ENCODE results near the gene ZNF329. TPM values are rescaled to one million over a fixed set of nuclear protein-coding genes. Genes with fewer than 3 reads are reported as not detected.

The ZNF329 gene
- total and polyA plus RNA-seq, 2 of the 13 experiments (the other 11 are each of a cell fraction or from before 2014, with no cell fraction given), result 3.8 to 9.6 TPM

DNA sequence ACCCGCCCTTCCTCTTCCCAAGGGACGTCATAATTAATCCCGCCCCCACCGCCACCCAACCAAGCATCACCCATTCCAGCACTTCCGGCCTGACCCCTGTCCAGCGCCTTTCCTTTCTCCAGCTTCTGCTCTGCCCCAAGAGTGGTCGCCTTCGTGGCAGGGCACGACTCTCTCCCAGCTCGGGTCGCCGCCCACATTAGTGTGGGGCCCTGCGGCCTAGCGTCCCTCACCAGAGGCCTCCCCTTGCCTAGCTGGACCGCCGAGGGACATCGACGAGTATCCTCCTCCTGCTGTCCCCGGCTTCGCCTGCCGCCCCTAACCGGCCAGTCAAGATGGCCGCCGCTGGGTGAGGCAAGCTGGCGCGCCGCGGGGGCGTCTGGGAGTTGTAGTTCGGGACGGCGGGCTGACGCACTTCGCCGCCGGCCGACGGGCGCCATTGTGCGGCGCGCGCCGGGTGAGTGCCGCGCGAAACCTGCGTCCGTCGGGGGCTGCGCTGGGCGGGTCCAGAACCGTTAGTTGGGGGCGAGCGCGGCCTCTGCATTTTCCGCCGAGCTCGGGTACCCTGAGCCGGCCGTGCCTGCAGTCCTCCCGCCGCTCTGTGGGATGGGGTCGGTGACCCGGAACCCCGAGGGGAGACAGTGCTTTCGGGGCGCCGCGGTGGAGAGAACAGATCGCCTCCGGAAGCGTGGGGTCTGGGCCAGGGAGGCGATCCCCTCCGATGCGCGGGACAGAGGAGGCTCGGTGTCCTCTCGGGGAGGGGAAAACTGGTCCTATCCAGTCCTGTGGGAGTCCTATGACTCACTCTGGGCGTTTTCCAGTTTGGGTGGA is 32.6 kb upstream of the ZNF329 start, which contains the start of gene ZNF274 (continued):
- TF ChIP-seq, protein P1, sequence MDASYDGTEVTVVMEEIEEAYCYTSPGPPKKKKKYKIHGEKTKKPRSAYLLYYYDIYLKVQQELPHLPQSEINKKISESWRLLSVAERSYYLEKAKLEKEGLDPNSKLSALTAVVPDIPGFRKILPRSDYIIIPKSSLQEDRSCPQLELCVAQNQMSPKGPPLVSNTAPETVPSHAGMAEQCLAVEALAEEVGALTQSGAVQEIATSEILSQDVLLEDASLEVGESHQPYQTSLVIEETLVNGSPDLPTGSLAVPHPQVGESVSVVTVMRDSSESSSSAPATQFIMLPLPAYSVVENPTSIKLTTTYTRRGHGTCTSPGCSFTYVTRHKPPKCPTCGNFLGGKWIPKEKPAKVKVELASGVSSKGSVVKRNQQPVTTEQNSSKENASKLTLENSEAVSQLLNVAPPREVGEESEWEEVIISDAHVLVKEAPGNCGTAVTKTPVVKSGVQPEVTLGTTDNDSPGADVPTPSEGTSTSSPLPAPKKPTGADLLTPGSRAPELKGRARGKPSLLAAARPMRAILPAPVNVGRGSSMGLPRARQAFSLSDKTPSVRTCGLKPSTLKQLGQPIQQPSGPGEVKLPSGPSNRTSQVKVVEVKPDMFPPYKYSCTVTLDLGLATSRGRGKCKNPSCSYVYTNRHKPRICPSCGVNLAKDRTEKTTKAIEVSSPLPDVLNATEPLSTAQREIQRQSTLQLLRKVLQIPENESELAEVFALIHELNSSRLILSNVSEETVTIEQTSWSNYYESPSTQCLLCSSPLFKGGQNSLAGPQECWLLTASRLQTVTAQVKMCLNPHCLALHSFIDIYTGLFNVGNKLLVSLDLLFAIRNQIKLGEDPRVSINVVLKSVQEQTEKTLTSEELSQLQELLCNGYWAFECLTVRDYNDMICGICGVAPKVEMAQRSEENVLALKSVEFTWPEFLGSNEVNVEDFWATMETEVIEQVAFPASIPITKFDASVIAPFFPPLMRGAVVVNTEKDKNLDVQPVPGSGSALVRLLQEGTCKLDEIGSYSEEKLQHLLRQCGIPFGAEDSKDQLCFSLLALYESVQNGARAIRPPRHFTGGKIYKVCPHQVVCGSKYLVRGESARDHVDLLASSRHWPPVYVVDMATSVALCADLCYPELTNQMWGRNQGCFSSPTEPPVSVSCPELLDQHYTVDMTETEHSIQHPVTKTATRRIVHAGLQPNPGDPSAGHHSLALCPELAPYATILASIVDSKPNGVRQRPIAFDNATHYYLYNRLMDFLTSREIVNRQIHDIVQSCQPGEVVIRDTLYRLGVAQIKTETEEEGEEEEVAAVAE (CRISPR knock-in tag; IDR thresholded peaks at IDR 0.05; ENCODE audit: borderline replicate concordance), result 0 out of 2 replicates have a peak, but pooled peaks have one; percentile 20
- TF ChIP-seq CAMTA2 (CRISPR knock-in tag; IDR thresholded peaks at IDR 0.05; ENCODE audit: borderline replicate concordance) (peak; percentile 58; the same call in 1 of the 2 replicates), KLF9 (CRISPR knock-in tag; IDR thresholded peaks at IDR 0.05; ENCODE audit: low read depth) (no peak), KMT2B (CRISPR knock-in tag; IDR thresholded peaks at IDR 0.05) (peak; percentile 65), GABPB1 (CRISPR knock-in tag; IDR thresholded peaks at IDR 0.05) (peak; percentile 91), ZNF556 (CRISPR knock-in tag; IDR thresholded peaks at IDR 0.05; ENCODE audit: borderline replicate concordance) (peak; percentile 93), WIZ (CRISPR knock-in tag; IDR thresholded peaks at IDR 0.05) (no peak), SIX4 (CRISPR knock-in tag; IDR thresholded peaks at IDR 0.05) (no peak), SNRNP70 (IDR thresholded peaks at IDR 0.05; ENCODE audit: low read depth, low read length) (no peak), HES4 (CRISPR knock-in tag; IDR thresholded peaks at IDR 0.05; ENCODE audit: borderline replicate concordance) (no peak), KDM2A (CRISPR knock-in tag; IDR thresholded peaks at IDR 0.05; ENCODE audit: borderline replicate concordance, low read depth) (no peak; the same call in 1 of the 2 replicates)
- TF ChIP-seq, protein P2, sequence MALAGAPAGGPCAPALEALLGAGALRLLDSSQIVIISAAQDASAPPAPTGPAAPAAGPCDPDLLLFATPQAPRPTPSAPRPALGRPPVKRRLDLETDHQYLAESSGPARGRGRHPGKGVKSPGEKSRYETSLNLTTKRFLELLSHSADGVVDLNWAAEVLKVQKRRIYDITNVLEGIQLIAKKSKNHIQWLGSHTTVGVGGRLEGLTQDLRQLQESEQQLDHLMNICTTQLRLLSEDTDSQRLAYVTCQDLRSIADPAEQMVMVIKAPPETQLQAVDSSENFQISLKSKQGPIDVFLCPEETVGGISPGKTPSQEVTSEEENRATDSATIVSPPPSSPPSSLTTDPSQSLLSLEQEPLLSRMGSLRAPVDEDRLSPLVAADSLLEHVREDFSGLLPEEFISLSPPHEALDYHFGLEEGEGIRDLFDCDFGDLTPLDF (CRISPR knock-in tag; IDR thresholded peaks at IDR 0.05), result no peak; the same call in 1 of the 2 replicates
- TF ChIP-seq, protein P3, sequence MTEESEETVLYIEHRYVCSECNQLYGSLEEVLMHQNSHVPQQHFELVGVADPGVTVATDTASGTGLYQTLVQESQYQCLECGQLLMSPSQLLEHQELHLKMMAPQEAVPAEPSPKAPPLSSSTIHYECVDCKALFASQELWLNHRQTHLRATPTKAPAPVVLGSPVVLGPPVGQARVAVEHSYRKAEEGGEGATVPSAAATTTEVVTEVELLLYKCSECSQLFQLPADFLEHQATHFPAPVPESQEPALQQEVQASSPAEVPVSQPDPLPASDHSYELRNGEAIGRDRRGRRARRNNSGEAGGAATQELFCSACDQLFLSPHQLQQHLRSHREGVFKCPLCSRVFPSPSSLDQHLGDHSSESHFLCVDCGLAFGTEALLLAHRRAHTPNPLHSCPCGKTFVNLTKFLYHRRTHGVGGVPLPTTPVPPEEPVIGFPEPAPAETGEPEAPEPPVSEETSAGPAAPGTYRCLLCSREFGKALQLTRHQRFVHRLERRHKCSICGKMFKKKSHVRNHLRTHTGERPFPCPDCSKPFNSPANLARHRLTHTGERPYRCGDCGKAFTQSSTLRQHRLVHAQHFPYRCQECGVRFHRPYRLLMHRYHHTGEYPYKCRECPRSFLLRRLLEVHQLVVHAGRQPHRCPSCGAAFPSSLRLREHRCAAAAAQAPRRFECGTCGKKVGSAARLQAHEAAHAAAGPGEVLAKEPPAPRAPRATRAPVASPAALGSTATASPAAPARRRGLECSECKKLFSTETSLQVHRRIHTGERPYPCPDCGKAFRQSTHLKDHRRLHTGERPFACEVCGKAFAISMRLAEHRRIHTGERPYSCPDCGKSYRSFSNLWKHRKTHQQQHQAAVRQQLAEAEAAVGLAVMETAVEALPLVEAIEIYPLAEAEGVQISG (CRISPR knock-in tag; IDR thresholded peaks at IDR 0.05), result peak; percentile 92
- TF ChIP-seq, protein P4, sequence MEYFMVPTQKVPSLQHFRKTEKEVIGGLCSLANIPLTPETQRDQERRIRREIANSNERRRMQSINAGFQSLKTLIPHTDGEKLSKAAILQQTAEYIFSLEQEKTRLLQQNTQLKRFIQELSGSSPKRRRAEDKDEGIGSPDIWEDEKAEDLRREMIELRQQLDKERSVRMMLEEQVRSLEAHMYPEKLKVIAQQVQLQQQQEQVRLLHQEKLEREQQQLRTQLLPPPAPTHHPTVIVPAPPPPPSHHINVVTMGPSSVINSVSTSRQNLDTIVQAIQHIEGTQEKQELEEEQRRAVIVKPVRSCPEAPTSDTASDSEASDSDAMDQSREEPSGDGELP (IDR thresholded peaks at IDR 0.05; ENCODE audit: borderline replicate concordance, low read depth), result peak; percentile 34; the same call in 1 of the 2 replicates
- TF ChIP-seq, protein P5, sequence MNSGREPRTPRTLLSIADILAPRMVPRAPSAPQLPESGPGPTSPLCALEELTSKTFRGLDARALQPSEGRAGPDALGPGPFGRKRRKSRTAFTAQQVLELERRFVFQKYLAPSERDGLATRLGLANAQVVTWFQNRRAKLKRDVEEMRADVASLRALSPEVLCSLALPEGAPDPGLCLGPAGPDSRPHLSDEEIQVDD (CRISPR knock-in tag; IDR thresholded peaks at IDR 0.05; ENCODE audit: borderline replicate concordance), result 0 out of 2 replicates have a peak, but pooled peaks have one; percentile 18
- TF ChIP-seq, protein P6, sequence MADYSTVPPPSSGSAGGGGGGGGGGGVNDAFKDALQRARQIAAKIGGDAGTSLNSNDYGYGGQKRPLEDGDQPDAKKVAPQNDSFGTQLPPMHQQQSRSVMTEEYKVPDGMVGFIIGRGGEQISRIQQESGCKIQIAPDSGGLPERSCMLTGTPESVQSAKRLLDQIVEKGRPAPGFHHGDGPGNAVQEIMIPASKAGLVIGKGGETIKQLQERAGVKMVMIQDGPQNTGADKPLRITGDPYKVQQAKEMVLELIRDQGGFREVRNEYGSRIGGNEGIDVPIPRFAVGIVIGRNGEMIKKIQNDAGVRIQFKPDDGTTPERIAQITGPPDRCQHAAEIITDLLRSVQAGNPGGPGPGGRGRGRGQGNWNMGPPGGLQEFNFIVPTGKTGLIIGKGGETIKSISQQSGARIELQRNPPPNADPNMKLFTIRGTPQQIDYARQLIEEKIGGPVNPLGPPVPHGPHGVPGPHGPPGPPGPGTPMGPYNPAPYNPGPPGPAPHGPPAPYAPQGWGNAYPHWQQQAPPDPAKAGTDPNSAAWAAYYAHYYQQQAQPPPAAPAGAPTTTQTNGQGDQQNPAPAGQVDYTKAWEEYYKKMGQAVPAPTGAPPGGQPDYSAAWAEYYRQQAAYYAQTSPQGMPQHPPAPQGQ (CRISPR knock-in tag; IDR thresholded peaks at IDR 0.05; ENCODE audit: borderline replicate concordance), result no peak
